LNCaP clone FGC (cell line): ENCODE results near the gene TEDDM1.

ENCODE experiments used
- DNase-seq: peaks from one replicate; pipeline ENCODE4 v3.0.0-alpha.2; 2011; ENCODE audit warnings: low read depth
- H3K4me3 ChIP-seq: 2 replicates; pipeline ENCODE4 v1.5.1; 2011; ENCODE audit warnings: mild to moderate bottlenecking, low read depth, low read length, control low read depth
- CTCF ChIP-seq: IDR thresholded peaks from 2 replicates; pipeline ENCODE4 v1.5.1; 2012; ENCODE audit warnings: mild to moderate bottlenecking; ENCODE audit not compliant: control insufficient read depth, insufficient read depth; ENCODE audit errors: extremely low read depth

Gene TEDDM1

GRCh38 chr1:182408435-182409075 is 8.1 kb upstream of the TEDDM1 start:
- no peak for DNase-seq
- H3K4me3 ChIP-seq = no peak overlapping the region
- no peak for TF ChIP-seq CTCF

- DNase-seq = no peak
- TF ChIP-seq CTCF = no peak
These were observed 7.3 kb upstream of the TEDDM1 start for GRCh38 chr1:182407724-182408123.

GRCh38 chr1:182406012-182406411 is 5.5 kb upstream of the TEDDM1 start:
- TF ChIP-seq CTCF = no peak
- DNase-seq = no peak
- H3K4me3 ChIP-seq = no peak overlapping the region

More at GRCh38 chr1:182407724-182408123, 7.3 kb upstream of the TEDDM1 start:
- no peak overlapping the region for H3K4me3 ChIP-seq

- TF ChIP-seq CTCF = no peak
- no peak overlapping the region for H3K4me3 ChIP-seq
- no peak for DNase-seq
These were observed 5.1 kb upstream of the TEDDM1 start for GRCh38 chr1:182405578-182405977.

GRCh38 chr1:182404781-182405180 is 4.3 kb upstream of the TEDDM1 start:
- no peak overlapping the region for H3K4me3 ChIP-seq
- TF ChIP-seq CTCF = no peak
- no peak for DNase-seq

GRCh38 chr1:182397653-182398393 is 2.6 kb downstream of the TEDDM1 start:
- no peak for DNase-seq
- H3K4me3 ChIP-seq = no peak overlapping the region
- no peak for TF ChIP-seq CTCF
